ENCODE results near the gene EVX2. TPM values are rescaled to one million over a fixed set of nuclear protein-coding genes. Genes with fewer than 3 reads are reported as not detected.

EVX2 gene
- total RNA-seq, 1 donor from 2014 or later, result not detected

DNA sequence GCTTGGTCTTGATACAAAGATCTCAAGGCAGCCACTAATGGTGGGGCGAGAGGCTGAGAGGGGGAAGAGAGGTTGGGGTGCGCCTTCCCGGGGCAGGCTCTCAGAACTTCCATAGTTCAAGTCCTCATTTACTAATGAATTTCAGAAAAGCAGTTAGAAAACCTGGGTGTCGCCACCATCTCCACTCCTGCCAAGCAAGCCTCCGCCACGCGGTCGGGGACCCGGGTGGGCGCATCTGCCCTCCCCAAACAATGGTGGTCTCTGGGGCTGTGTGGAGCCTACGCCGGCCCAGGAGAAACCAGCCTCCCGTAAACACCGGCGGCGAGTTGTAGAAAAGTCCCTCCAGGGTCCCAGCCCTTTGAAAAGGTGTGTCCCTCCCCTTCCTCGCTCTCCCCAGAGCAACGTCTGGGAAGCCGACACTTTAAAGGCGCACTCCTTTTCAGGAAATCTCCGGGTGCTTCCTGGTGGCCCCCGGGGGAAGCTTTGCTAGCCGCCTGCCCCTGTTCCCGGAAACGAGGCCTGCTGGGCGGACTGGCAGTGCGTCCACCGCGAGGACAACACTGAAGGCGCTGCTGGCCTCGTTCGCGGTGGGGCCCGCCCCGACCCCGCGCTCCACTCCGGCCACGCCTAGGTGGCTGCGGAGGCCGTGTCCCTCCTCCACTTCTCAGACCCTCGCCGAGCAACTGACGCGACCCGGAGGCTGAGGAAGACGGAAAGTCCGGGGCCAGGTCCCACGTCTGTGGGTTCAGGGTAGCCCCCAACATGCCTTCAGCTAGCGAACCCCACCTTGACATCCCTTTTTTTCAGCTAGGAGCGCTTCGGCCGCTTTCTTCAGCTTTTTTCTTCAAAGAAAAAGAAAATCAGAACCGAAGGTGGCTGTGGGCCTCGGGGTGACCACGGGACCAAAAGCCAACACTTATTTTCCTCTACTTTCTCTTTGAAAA lies 16.8 kb downstream of the EVX2 start:
- DNase-seq (ENCODE audit: low spot score), result no peak

- no peak for DNase-seq (ENCODE audit: low spot score)
Measured at GRCh38 chr2:176063958-176064357, 19.8 kb downstream of the EVX2 start.

DNA sequence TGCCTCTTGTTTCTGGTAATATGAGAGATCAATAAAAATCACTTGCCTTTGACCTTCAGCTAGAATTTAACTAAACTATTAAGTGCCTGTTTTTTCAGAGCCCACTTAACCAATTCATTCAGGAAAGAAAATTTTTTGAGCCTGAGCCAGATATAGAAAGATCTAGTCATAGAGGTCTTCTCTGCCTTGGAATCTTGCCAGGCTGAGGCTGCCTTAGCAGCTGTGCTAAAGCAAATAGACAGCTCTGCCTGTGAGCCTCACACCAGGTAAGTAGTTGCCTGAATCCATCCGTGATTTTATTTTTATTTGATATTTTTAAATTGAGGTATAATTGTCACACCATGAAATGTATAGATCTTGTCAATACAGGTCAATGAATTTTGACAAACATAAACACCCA lies 27.4 kb downstream of the EVX2 start:
- DNase-seq (ENCODE audit: low spot score), result no peak

GRCh38 chr2:176039375-176039774 lies 44.4 kb downstream of the EVX2 start:
- DNase-seq (ENCODE audit: low spot score), result no peak

DNA sequence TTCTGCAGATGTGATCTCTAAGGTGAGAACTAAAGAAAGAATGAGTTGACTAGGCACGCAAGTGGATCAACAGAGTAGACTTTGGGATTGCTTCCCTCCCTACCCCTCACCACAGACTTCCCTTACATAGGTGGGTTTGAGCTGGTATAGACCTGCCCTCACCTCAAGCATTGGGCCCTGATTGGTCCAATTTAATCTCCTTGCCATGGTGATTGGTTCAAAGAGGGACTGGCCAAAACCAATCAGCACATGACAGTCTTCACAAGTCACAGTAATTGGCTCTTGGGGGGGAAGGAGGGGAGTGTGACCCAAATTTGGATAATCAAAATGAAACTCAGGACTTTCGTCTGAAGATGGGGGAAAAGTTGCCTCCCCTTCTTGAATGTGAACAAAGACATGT lies 45.1 kb downstream of the EVX2 start:
- no peak for DNase-seq (ENCODE audit: low spot score)

DNA sequence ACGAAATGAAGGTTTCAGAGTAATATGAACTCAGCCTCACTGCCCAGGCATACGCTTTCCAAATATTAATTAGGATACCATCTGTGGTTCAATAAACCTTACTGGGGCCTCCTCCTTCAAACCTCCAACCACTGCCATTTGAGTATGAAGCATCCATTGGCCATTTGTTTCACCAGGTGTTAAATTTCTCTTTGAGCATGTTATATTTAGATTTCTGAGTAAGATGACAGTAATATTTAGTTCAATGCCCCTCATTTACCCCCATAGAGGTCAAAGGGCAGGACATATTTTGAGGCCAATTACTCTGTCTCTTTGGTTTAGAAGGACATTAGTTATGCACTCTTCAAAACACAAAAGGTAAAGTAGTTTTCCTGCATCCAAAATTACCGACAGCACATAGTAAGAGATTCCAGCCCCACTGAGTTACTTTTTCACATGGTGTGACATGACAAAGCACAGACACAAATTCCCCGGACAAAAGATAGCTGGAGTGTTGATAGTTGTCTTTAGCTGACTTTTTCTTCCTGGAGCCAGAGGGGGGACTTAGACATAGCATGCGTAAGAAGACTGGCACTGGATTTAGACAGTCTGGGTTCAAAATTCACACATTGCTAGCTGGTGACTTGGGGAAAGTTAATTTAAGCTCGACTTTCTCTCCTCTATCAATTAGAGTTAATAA lies 48.6 kb downstream of the EVX2 start:
- DNase-seq (ENCODE audit: low spot score), result no peak

DNA sequence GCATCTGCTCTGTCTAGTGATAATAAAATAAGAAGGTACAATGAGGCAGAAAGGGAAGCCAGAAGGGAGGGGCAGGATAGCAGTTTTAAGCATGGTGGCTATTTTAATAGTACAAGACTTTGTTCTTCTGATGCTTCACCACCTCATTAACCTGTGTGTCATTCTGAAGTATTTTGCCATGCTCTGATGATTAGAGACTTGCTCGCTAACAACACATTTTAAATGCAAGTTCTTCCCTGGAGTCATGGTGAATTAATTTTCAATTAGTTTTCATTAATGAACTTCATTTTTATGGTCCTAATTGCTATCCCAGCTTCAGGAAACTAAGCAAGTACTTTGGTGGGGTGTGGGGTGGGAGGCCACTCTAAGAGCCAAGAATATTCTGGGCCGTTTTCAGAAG lies 56.0 kb downstream of the EVX2 start:
- DNase-seq (ENCODE audit: low spot score), result no peak

Other genes starting within 250 kb of the EVX2 start
- gene LNPK, start 81.7 kb downstream of the EVX2 start, total RNA-seq, result 25.5 TPM
- not detected for gene HOXD13, start 8.8 kb upstream of the EVX2 start, total RNA-seq
- gene HOXD12, start 15.8 kb upstream of the EVX2 start, total RNA-seq, result not detected
- gene HOXD11, start 23.3 kb upstream of the EVX2 start, total RNA-seq, result not detected
- not detected for gene HOXD10, start 32.8 kb upstream of the EVX2 start, total RNA-seq
- gene HOXD9, start 38.8 kb upstream of the EVX2 start, total RNA-seq, result 0.66 TPM
- gene HOXD8, start 45.7 kb upstream of the EVX2 start, total RNA-seq, result 1.7 TPM
- gene HOXD4, start 67.6 kb upstream of the EVX2 start, total RNA-seq, result 1.0 TPM
- 3.2 TPM for gene HOXD3, start 73.3 kb upstream of the EVX2 start, total RNA-seq
- 0.40 TPM for gene HOXD1, start 104.7 kb upstream of the EVX2 start, total RNA-seq
- gene MTX2, start 185.5 kb upstream of the EVX2 start, total RNA-seq, result 22.3 TPM